Stimulated activated CD8-positive, alpha-beta memory T cell treated with anti-CD3 and anti-CD28 coated beads, Interleukin-12 subunit alpha, Interleukin-12 subunit beta, amount 100 ng/mL, for 1 hour (primary cell): ENCODE results near the gene LINGO1.
A peak's percentile ranks its signal among the peaks of the same experiment; 100 is the strongest.

Experiments used
- DNase-seq: peaks from one replicate; pipeline ENCODE4 v3.0.0-alpha.2; 2020; ENCODE audit warnings: low read depth

Gene LINGO1

DNA sequence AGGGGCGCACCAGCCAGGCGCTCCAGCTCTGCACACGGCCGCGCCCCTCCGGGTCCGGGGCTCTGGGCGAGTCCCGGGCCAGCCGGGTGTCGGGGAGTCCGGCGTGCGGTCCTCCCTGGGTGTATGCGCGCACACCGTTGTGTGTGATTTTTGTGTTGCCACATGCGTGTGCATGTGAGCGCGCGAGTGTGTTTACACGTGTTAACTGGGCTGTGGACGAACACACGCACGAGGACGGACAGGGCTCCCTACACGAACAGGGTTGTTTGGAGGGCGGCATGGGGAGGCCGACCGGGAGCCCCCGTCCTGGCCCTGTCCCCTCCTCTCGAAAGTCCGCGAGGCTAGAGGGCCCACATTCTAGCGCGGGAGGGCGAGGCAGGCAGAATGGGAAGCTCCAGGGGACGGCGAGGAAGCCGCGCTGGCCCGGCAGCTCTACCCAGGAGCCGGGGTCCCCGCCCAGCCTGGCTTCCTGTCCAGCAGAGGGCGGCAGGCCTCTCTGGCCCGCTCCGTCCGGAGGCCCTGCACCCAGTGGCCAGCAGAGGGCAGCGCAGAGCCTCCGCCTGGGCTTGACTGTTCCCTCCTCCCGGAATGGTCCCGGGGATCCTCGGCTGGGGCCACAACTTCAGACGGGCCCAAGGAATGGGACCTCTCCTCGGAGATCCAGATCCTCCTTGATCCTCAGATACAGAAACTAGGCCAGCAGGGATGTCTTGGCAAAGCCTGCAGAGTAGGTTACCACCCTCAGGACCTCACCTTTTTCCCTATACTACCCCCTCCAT, 611 bp upstream of the LINGO1 start:
- peak; percentile 28 for DNase-seq

DNA sequence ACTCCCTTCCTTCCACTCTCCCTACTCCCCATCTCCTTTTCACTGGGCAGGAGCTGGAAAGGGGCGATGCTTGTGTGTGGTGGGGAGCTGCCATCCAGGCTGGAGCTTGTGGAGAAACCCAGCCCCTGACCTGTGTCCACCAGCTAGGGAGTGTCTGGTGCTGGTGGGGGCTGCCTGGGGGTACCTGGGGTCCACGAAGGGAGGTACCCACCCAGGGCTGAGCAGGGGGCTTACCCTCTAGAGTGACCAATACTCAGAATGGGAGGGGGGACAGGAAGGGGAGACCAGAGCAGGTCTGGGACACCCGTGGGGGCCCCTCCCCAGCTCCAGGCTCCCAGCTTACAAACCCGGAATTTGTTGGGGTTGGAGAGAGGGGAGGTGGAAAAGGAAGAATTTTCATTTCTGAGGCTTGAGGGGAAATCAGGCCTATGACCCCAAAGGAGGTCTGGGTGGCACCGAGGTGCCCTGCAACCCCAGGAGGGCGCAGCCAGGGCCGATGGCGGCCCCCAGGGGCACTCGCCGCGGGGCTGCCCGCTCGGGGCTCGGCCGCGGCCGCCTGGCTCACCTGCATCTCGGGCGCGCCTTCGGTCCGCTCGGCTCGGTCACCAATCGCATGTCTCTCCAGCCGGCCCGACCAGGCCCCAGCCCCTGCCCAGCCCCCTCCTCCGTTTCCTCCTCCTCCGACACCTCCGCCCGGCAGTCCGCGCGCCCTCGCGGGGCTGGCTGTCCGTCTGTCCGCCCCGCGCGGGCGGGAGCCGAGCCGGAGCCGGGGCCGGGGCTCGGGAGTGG, 773 bp downstream of the LINGO1 start:
- no peak for DNase-seq

DNA sequence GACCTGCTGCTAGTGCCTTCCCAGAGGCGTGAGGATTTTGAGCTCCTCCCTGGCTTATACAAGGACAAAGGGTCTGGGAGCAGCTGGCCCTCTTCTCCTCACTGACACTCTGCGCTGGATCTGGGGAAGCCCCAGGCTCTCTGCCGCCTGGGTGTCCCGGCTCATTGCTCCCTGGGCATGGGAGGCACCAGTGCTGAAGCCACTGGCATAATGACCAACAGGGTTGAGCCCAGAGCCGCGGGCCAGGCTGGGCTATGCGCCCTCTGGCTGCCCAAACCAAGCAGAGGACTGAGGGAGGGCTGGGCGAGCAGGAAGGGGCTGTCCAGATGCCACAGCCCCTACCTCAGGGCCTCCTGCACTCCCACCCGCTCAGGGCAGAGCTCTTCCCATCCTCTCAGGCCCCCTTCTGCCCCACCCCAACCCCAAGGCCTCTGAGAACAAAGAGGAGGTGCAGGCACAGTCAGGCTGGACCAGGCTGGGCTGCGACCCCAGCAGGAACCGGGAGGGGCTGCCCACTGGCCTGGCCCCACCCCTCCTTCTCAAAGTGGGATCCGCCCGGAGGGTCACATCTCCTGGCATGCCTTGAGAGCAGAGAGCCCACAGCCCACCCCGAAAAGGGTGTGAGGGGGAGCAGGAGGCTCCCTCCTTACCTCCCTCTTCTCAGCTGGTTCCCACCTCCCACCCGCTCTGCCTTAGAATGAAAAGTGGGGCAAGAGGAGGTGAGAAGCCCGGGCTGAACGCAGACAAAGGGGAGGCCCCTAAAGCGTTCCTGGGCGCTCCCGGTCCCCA, 1.6 kb downstream of the LINGO1 start:
- no peak for DNase-seq

DNA sequence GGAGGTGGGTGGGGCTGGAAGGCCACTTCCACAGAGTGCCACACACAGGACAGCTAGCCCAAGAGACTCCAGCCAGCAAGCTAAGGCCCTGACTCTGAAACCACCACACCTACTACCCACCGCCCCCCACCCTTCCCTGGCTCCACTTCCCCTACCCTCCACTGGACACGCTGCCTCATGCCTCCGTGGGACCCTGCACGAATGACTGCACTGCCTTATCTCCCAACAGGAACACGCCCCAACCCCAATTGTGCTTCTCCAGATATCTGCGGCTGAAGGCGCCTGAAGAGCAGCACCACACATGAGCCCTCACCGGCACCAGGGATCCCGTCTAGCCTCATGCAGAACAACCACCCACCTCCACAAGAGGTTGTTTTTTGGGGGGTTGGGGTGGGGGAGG, 2.7 kb downstream of the LINGO1 start:
- no peak for DNase-seq

DNA sequence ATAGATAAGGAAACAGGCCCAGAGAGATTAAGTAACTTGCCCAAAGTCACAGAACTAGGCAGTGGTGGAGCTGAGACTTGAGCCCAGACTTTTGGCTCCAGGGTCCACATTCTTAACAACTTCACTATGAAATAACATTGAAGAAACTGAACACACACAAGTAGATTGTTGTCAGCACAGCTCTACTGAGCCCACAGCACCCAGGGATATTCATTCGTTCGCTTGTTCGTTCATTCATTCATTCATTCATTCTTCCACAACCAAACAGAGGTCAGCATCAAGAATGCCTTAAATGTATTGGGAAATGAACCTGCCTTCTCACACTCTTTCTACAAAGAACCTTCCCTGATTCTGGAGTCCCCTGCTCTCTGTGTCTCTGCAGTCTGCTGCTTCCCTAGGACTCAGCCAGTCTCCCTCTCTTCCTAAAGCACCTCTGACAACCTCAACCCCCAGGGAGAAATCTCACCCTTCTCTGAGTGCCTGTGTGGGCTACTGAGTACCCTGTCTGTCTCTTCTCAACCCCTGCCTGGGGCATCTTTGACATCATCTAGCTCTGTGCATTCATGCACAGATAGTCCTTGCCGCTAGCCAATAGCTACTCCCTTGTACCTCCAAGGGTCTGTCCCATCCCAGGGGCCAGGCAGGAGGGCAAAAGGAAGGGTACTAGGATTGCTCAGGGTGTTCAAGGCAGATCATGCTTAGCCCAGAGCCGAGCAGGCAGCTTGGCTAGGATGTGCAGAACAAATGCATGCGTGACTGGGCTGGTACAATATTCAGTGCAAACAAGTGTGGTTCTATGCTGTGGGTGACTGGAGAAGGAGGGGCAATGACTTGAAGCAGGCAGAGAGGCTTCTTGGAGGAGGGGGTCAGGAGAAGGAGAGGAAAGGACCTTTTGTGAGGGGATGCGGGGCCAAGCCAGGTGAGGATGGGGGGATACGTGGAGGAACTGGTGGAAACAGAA, 3.4 kb downstream of the LINGO1 start:
- no peak for DNase-seq

DNA sequence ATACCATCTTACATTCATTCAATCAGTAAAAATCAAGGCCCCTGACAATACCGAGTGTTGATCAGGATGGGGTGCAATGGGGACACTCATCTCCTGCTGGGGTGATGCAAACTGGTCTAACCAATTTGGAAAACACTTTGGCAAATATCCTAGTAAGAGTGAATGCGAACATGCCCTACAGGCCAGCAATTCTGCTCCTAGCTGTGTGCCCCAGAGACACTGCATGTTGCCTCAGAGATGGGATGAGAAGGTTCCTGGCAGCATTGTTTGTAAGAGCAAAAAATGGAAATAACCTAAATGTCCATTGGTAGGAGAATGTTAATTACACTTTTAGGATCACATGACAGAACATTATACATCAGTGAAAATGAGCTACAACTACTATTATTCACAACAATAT, 4.7 kb downstream of the LINGO1 start:
- DNase-seq, result no peak

DNA sequence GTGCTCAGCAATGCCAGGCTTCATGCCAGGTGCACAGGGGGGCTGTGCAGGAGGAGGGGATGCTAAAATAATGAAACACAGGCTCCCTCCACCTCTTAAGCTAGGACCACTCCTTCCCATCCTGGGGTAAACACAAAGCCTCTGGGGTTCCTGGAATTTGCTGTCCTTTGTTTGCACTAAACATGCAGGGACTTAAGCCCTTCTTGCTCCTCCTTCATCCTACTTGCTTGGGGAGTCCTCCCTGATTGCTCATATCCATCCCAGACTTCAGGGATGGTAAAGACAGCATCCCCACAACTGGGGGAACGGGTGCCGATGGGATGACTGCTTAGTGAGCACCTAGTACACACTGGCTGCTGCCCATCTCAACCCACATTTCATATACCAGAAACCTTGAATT, 5.1 kb downstream of the LINGO1 start:
- no peak for DNase-seq

DNA sequence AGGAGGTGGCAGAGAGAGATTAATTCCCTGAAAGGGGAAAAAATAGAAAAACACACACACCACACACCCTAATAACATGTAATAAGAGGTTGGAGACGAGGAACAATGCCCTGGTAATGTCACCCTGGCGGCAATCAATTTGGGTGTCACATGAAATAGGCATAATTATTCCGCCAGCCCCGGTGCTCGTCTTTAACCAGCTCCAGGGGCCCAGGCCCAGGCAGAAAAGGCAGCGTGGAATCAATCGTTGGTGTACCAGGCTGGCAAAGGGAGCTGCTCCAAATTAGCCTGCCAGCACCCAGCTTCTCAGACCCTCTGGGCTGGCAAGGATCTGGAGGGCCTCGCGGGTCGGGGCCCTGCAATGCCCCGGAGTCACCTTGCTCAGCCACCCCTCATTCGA, 5.6 kb downstream of the LINGO1 start:
- DNase-seq, result no peak

DNA sequence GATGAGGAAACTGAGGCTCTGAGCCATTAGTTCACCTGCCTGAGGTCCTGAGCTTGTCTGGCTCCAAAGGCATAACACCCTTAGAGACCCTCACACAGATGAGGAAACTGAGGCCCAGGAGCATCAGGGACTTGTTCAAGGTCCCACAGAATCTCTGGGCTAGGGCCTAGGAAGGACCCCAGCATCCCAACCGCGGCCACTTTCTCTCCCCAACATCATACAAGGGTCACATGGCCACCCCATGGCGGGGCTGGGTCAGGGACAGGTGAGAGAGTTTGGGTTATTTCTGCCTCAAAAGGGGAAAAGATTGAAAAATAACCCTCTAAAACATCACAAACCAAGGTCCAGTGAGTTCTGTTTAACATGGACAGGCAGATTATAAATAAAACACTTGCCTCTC, 6.7 kb downstream of the LINGO1 start:
- no peak for DNase-seq

DNA sequence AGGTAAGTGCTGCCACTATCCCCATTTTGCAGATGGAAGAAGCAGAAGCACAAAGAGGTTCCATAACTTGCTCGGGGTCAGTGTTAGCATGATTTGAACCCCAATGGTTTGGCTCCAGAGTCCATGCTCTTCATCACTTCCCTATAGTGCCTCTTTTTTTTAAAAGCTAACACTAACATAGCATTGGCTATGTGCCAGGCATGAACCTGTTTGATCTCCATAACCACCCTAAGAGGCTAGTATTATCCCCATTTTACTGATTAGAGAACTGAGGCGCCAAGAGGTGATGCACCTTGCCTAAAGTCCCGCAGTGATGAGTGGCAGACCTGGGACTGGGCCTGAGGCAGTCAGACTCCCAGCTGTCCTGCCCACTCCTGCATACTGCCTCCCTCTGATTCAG, 7.3 kb downstream of the LINGO1 start:
- no peak for DNase-seq

DNA sequence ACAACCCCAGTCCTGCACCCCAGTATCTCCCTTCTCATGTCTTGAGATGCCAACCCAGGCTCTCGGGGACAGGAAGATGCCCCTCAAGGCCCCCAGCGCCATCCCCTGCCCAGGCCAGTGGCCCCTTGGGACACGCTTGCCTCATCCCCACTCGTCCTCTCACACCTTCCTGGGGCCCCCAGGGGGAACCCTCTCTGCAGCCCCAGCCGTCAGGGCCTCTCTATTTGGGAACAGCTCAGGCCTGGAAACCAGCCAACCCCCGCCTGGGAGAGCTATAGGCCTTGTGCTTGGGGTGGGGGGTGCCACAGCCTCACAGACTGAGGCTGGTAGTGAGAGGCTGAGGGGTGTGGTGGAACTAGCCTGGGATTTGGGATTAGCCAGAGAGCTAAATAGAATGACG, 7.8 kb downstream of the LINGO1 start:
- no peak for DNase-seq

DNA sequence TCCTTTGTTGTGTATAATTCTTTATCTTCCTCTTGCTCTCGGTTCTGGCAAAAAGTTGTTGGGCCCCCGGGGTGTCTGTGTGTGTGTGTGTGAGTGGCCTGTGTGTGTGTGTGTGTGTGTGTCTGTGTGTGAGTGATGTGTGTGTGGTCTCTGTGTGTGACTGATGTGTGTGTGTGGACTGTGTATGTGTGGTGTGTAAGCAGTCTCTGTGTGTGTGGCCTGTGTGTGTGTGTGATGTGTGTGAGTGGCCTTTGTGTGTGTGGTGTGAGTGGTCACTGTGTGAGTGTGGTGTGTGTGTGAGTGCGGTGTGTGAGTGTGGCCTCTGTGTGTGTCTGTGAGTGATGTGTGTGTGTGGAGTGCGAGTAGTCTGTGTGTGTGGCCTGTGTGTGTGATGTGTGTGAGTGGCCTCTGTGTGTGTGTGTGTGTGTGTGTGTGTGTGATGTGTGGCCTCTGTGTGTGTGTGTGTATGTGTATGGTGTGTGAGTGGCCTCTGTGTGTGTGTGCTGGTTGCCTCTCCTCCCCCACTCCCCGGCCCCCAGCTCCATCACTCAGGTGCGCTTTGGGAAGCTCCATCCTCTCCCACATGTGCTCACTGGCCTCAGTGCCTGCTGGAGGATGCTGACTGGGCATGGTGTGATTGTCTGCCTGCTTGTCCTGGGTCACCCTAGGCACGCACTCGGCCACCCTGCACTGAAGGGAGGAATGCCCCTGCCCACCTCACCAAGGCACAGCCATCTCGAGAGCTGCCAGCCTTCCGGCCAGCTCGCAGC, 8.8 kb downstream of the LINGO1 start:
- no peak for DNase-seq

DNA sequence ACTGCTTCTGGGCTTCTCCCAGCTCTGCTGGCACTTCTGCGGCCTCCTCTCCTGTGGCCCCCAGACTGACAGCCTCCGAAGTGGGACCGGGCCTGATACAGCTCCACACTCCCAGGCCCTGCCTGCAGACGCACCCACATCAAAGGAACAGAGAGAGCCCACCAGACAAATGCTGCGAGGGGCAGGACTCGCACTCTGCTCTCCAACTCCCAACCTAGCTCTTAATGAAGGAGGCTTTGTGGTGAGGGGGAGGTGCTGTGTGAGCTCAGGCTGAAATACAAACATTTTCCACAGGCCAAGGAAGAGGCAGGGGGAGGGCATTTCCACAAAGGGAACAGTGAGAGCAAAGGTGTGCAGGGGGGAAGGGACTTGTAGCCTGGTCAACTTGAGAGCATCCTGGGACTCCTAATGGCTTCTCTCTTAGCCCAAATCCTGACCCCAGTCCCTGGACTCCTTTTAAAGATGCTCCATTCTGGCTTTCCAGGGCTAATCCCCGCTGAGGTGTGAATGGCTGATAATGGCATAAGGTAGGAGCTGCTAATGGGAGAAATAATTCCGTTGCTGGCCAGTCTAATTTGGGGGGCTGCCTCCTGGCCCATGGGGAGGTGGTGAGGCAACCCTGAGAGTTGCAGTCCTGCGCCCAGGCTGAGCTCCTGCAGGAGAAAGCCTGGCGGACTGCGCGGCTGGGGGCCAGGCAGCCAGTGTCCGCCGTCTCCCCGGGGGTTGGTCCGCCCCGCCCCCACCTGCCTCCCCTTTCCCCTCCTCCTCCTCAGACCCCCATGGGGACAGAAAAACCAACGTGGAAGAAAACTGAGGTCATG, 9.6 kb downstream of the LINGO1 start:
- no peak for DNase-seq

DNA sequence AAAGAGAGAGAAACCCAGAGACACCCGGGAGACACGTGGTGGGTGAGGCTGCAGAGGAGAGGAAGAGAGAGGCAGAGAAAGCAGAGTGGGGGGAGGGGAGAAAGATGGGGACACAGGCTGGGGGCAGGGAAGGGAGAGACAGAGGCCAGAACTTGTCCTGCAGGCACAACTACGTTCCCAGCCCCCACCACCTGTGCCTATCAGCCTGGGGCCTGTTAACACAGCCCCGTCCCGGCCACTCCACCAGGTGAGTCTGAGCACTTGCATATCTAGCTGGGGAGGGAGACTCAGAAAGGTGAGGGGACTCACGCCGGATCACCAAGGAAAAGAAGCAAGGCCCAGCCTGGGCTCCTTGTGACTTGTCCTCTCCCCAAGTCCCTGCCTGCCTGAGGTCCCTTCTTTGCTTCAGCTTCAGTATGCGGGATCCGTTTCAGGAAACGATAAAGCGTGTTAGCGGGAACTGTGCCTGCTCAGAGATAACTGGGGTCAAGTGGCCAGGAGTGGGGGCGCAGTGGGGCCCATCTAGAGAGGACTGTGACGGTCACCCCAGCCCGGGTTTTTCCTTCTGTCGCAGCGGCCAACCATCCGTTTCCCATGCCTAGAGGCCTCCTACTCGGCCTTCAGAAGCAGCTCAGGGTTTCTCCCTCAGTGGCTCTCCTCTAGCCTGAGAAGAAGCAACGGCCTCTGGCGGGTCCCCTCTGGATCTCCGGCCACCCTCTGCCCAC, 10.3 kb downstream of the LINGO1 start:
- no peak for DNase-seq

DNA sequence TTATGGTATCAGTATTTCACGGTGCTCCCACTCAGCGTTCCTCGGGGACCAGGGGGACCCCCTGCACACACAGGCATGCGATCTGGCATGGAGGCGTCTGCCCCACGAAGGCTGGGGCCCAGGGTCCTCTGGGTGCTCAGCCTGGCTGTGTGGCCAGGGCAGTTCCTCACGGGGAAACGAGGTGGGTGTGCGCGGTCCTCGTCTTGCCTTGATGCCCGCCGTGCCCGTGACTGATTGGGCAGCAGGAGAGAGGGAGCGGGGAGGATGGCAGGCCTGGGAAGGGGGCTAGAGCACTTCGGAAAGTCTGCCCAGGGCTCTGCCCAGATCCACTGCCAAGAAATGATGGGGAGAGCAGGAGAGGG, 10.9 kb downstream of the LINGO1 start:
- DNase-seq, result no peak

DNA sequence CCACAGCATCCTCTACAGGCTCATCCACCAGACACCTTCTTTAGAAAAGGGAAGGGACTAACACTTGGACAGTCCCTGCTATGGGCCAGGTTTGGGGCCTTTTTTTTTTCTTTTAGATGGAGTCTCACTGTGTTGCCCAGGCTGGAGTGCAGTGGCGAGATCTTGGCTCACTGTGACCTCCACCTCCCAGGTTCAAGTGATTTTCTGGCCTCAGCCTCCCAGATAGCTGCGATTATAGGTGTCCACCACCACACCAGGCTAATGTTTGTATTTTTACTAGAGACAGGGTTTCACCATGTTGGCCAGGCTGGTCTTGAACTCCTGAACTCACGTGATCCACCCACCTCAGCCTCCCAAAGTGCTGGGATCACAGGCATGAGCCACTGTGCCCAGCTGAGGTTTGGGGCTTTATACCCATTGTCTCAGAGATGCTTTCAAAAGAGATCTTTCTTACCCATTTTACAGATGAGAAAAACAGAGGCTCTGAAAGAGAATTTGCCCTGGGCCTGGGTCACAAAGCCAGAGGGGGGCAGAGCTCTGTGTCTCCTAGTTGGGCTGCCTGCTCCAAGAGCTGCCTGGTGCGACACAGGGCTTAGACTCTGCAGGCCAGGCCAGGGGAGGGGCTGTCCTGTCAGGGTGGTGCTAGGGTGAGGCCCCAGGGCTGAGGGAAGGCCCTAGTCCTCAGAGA, 11.6 kb downstream of the LINGO1 start:
- no peak for DNase-seq

DNA sequence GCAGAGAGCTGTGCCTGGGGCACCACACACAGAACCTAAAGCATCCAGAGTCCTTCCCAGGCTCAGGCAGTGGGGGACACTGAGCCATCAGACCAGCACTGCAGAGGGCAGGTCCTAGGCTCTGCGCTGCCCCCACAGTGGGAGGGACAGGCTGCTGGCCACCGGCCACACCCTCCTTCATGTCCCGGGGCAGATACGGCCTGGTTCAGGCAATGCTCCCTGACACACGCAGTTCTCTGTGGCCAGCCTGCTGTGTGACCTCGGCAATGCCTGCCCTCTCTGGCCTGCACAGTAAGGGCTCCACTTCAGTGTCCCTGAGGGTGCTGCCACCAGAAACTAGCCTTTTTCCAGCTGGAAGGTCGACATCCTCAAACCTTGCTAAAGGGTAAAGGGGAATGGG, 12.4 kb downstream of the LINGO1 start:
- DNase-seq, result no peak

DNA sequence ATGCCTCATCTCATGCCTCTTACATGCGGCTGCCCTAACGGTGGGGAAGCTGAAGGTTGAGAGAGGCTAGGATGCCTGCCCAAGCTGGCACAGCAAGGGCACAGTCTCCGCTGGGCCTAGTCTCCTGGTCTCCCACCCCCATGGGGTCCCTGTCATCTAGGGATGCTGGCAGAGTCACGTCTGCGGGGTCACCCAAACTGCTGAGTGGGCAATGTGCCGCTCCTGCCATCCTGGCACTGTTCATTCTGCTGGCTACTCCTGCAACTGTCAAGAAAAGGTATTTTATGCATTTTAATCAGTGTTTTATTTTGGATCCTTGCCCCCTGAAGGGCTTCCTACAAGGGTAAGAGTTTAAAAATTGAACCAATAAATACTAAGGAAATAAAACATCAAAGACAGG, 12.8 kb downstream of the LINGO1 start:
- no peak for DNase-seq
